ENCODE data around the gene GAS7.
"Not testable (repeated sequence)": the region's sequence is repeated elsewhere in the genome, so short reads cannot be mapped to it uniquely, and the experiment has no call there.

Gene GAS7

DNA sequence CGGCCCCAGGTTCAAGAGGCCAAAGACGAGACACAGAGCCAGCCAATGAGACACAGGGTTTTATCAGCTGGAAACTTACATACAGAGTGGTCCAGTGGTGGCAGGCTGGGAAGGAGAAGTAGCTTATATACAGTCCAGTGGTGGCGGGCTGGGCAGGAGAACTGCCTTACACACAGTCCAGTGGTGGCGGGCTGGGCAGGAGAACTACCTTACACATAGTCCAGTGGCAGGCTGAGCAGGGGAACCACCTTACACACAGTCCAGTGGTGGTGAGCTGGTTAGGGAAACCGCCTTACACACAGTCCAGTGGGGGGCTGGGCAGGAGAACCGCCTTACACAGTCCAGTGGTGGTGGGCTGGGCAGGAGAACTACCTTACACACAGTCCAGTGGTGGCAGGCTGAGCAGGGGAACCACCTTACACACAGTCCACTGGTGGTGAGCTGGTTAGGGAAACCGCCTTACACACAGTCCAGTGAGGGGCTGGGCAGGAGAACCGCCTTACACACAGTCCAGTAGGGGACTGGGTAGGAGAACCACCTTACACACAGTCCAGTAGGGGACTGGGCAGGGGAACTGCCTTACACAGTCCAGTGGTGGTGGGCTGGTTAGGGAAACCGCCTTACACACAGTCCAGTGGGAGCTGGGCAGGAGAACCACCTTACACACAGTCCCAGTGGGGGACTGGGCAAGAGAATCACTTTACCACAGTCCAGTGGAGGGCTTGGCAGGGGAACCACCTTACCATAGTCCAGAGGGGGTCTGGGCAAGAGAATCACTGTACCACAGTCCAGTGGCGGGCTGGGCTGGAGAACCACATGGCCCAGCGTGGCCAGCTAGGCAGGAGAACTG lies 90.9 kb downstream of the GAS7 start:
- no peak for DNase-seq (ENCODE audit: low read depth)

DNA sequence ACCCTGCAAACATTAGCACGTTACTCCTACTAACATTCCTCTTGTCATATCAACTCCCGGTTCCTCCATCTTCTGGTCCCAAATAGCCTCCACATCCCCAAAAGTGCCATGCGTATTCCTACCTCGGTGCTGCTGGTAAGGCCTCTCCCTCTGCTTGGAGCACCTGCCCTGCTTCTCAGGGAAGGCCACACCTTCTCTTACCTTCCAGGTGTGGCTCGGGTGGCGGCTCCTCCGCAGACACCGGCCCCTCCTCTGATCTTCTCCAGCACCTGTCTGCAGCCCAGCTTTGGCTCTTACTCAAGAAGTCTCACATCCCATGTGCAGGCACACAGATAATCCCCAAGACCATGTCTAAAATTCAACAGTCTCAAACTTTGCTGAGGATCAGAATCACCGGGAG lies 92.3 kb downstream of the GAS7 start:
- no peak for DNase-seq (ENCODE audit: low read depth)

DNA sequence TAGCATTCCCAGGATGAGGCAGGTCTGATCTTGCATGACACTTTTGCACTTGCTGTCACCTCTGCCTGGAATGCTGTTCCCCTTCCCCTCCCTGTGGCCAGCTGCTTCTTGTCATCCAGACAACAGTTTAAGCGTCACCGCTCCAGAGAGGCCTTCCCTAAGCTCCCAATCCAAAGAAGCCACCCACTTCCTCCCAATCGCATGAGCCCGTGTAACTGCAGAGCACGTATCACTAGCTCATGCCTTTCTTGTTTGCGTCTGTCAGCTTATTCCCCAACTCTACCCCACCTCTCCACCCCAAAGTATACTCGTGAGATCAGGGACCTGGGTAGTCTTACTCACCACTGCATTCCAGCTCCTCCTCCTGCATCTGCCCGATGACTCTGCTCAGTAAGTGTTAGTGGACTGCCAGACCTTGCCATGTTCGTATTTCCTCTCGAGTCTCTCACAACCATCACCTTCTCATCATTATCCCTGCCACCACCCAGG lies 92.8 kb downstream of the GAS7 start:
- DNase-seq (ENCODE audit: low read depth), result no peak

DNA sequence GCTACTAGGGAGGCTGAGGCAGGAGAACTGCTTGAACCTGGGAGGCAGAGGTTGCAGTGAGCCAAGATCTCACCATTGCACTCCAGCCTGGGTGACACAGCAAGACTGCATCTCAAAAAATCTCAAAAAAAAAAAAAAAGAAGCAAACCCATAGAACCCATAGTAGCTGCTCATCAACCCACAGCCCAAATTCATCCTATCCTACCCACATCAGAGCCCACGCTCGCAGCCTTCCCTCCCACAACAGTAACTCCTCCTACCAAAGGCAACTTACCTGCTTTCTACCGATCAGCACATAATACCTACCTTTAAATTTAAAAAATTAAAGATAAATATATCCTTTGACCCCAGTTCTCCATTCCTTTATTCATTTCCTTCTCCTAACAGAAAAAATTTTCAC lies 94.7 kb downstream of the GAS7 start:
- DNase-seq (ENCODE audit: low read depth), result no peak

- DNase-seq (ENCODE audit: low read depth), result no peak
Measured at GRCh38 chr17:10102817-10103216, 95.6 kb downstream of the GAS7 start.

DNA sequence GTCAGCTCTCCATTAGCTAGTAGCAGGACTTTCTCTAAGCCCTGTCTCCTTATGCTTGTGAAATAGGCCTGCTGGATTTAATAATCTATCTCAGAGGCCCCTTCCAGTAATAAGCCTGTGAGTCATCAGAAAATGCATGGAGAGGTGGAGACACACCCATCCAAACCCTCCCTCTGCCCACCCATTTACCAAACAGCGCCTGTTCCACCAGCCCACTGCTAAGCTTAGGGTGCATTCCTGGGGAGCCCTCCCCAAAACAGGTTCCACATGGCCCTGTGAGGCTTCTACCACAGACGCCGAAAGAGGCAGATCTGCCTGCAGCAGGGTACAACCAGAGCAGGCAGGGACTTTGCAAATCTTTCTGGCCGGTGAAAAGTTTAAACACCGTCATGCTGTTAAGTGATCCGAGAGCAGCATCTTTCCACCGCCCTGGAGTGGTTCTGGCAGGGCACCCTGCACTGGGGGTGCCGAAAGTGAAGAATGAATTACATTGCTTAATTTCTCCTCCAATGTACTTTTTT lies 99.3 kb downstream of the GAS7 start:
- no peak for DNase-seq (ENCODE audit: low read depth)

DNA sequence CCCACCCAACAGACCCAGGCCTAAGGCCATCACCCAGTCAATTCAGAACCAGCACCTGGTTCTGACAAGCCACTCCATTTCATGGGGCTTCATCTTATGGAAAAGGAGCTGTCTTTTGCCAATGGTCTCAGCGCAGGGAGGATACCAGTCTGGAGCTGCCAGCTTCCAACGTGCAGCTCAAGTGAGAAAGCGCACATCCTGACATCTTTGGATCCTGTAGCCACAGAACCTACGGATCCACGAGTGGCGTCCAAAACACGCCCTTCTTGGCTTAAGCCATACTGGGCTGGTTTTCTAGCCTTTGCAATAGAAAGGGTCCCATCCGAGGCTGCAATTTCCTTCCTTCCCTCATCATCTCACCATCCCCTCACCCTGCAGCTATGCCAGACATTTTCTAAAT lies 101.8 kb downstream of the GAS7 start:
- no peak for DNase-seq (ENCODE audit: low read depth)

GRCh38 chr17:10095295-10095694 lies 103.1 kb downstream of the GAS7 start:
- not testable (repeated sequence) for DNase-seq (ENCODE audit: low read depth)

- no peak for DNase-seq (ENCODE audit: low read depth)
Measured at GRCh38 chr17:10094797-10095196, 103.6 kb downstream of the GAS7 start.

DNA sequence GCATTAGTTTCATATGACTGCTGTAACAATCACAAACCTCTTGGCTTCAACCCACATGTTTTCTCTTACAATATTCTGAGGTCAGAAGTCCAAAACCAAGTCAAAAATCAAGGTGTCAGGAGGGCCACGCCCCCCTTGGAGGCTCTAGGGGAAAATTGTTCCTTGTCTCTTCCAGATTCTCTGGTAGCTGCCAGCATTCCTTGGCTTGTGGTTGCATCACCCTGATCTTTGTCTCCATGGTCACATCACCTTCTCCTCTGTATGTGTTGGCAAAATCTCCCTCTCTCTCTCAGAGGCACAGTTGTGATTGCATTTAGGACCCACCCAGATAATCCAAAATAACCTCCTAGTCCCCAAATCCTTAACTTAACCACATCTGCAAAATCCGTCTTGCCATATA lies 105.8 kb downstream of the GAS7 start:
- no peak for DNase-seq (ENCODE audit: low read depth)

GRCh38 chr17:10091046-10091445 lies 107.4 kb downstream of the GAS7 start:
- no peak for DNase-seq (ENCODE audit: low read depth)

- DNase-seq (ENCODE audit: low read depth), result no peak
Measured at GRCh38 chr17:10089196-10089804, 109.1 kb downstream of the GAS7 start.

DNA sequence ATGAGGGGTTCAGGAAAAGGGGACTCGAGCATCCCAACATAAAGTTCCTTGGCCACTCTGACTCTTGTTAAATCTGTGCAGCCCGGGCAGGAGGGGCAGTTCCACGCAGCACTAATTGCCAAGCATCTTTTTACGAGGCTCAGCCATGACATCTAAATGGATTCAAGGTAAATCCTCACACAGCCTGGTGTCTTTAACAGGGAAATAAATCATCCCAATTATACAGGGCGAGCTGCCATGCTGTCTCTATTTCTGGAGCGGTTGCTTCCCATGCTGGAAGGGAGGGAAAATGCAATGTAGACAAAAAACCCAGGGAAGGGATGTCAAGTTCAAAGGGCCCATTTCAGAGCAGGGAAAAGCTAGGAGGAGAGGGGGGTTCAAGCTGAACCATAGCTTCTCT lies 110.0 kb downstream of the GAS7 start:
- DNase-seq (ENCODE audit: low read depth), result no peak

- no peak for DNase-seq (ENCODE audit: low read depth)
Measured at GRCh38 chr17:10087355-10087754, 111.1 kb downstream of the GAS7 start.

DNA sequence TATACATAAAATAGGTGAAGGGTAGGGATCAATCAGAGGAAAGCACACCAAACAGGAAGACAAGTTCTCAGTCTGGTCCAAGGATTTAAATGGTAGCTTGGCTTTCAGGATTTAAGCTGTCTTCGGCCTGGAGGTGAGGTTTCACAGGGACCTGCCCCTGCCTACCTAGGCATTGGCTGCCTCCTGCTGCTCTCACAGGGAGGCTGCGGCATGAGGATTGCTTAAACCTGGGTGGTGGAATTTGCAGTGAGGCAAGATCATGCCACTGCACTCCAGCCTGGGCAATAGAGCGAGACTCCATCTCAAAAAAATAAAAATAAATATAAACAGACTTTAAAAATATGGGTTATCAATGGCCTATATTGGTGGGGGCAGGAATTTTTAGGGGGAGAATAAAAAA lies 114.5 kb downstream of the GAS7 start:
- DNase-seq (ENCODE audit: low read depth), result no peak

DNA sequence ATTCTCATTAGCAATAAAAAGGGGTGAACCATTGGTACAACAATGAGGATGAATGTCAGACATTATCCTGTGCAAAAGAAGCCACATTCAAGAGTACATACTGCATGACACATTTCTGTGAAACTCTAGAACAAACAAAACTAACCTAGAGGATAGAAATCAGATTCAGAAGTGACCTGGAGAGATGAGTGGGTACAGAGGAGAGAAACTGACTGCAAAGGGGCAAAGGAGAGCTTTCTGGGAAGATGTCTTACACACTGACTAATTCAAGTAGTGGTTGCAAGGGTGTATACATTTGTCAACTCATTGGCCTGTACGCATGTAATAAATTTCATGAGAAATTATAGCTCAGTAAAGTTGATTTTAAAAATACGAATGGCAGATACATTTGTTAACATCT lies 115.6 kb downstream of the GAS7 start:
- DNase-seq (ENCODE audit: low read depth), result no peak

DNA sequence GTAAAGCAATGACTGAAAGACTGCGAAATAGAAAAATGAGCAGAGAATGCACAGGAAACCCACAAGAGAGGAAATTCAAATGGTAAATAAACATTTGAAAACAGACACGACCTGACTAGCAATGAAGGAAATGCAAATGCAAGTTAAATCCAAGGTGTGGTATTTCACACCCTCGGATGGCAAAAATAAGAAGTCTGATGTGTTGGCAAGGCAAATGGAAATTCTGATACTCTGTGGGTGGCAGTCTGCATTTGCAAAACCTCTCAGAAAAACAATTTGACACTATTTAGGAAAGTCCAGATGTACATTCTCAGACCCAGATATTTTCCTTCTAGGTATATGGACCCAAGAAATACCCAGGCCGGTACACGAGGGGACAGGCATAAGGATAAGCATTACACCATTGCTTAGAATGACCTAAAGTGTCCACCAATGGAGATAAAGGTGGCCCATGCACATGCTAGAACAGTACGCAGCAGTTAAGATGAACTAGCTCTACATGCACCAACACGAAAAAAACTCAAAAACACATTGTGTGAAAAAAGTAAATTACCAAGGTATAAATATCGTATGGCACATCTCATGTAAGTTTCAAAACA lies 116.7 kb downstream of the GAS7 start:
- no peak for DNase-seq (ENCODE audit: low read depth)

DNA sequence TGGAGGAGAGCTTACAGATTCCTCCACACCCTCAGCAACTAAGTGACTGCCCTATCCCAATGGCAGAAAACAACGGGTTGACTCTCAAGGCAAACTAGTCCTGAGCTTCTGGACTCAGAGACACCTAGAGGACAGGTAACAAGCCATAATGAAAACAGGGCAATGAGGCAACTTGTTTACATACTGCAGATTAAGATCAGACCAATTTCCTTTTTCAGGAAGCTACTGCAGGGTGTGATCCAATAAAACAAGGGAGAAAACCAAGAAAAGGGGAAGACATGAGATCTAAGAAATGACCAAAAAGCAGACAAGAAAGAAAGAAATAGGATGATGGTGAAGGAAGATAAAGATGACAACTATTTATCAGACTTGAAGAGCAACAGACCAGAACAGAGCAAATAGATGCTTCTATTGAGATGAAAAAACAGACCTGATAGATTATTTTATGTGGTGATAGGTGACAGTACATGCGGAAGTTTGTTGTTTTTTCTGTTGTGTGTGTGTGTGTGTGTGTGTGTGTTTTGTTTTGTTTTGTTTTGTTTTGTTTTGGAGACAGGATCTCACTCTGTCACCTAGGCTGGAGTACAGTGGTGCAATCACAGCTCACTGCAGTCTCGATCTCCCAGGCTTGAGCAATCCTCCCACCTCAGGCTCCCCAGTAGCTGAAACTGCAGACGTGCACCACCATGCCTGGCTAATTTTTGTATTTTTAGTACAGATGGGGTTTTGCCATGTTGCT lies 120.7 kb downstream of the GAS7 start:
- no peak for DNase-seq (ENCODE audit: low read depth)

- DNase-seq (ENCODE audit: low read depth), result no peak
Measured at GRCh38 chr17:10075919-10076318, 122.5 kb downstream of the GAS7 start.

- DNase-seq (ENCODE audit: low read depth), result no peak
Measured at GRCh38 chr17:10073941-10074340, 124.5 kb downstream of the GAS7 start.

GRCh38 chr17:10072556-10073425 lies 125.6 kb downstream of the GAS7 start:
- DNase-seq (ENCODE audit: low read depth), result no peak
